H9 (cell line): ENCODE results near the gene GRIK1. TPM values are rescaled to one million over a fixed set of nuclear protein-coding genes. Genes with fewer than 3 reads are reported as not detected.
A peak's percentile ranks its signal among the peaks of the same experiment; 100 is the strongest.

ENCODE experiments used
- DNase-seq: peaks from one replicate; pipeline ENCODE4 v3.0.0-alpha.2; 2017
- H2AFZ ChIP-seq: one replicate; pipeline ENCODE4 v1.6.1; 2013; ENCODE audit warnings: mild to moderate bottlenecking, low read length, control low read depth, moderate library complexity
- H2AK5ac ChIP-seq: 2 replicates; pipeline ENCODE4 v1.6.1; 2013; ENCODE audit warnings: low read length, control low read depth, mixed read lengths; ENCODE audit not compliant: insufficient read length
- H2BK120ac ChIP-seq: one replicate; pipeline ENCODE4 v1.6.1; 2013; ENCODE audit warnings: low read depth, mild to moderate bottlenecking, low read length, control low read depth, inconsistent platforms; ENCODE audit not compliant: poor library complexity, severe bottlenecking
- H2BK12ac ChIP-seq: 2 replicates; pipeline ENCODE4 v1.6.1; 2013; ENCODE audit warnings: low read length, control low read depth, mixed read lengths, low read depth; ENCODE audit not compliant: insufficient read length
- H2BK15ac ChIP-seq: 2 replicates; pipeline ENCODE4 v1.6.1; 2013; ENCODE audit warnings: low read depth, low read length, control low read depth
- H2BK20ac ChIP-seq: one replicate; pipeline ENCODE4 v1.6.1; 2013; ENCODE audit warnings: low read depth, mild to moderate bottlenecking, low read length, control low read depth, inconsistent platforms; ENCODE audit not compliant: poor library complexity, severe bottlenecking
- H2BK5ac ChIP-seq: 2 replicates; pipeline ENCODE4 v1.6.1; 2013; ENCODE audit warnings: low read length, control low read depth, mixed read lengths; ENCODE audit not compliant: insufficient read length
- H3K14ac ChIP-seq: 2 replicates; pipeline ENCODE4 v1.6.1; 2013; ENCODE audit warnings: low read length, control low read depth; ENCODE audit not compliant: insufficient read depth
- H3K18ac ChIP-seq: 2 replicates; pipeline ENCODE4 v1.6.1; 2013; ENCODE audit warnings: low read depth, mild to moderate bottlenecking, mixed read lengths, low read length, control low read depth; ENCODE audit not compliant: insufficient read length
- H3K23ac ChIP-seq: 2 replicates; pipeline ENCODE4 v1.6.1; 2013; ENCODE audit warnings: low read length, control low read depth, mixed read lengths, low read depth; ENCODE audit not compliant: insufficient read length
- H3K23me2 ChIP-seq: 2 replicates; pipeline ENCODE4 v1.6.1; 2013; ENCODE audit warnings: low read depth, mild to moderate bottlenecking, mixed read lengths, low read length, control low read depth; ENCODE audit not compliant: insufficient read length, poor library complexity, severe bottlenecking
- H3K27ac ChIP-seq: 2 replicates; pipeline ENCODE4 v1.5.1; 2013; ENCODE audit warnings: low read length, control low read depth, mixed read lengths, low read depth; ENCODE audit not compliant: insufficient read length
- H3K27me3 ChIP-seq: 2 replicates; pipeline ENCODE4 v1.6.1; 2013; ENCODE audit warnings: low read length, control low read depth, inconsistent platforms; ENCODE audit not compliant: insufficient read depth
- H3K4ac ChIP-seq: 2 replicates; pipeline ENCODE4 v1.6.1; 2013; ENCODE audit warnings: low read depth, mild to moderate bottlenecking, control low read depth, inconsistent platforms, low read length, moderate library complexity
- H3K4me1 ChIP-seq: 2 replicates; pipeline ENCODE4 v1.6.1; 2013; ENCODE audit warnings: low read length, control low read depth, inconsistent platforms; ENCODE audit not compliant: insufficient read depth
- H3K4me2 ChIP-seq: 2 replicates; pipeline ENCODE4 v1.6.1; 2013; ENCODE audit warnings: low read length, control low read depth, mixed read lengths; ENCODE audit not compliant: insufficient read length, insufficient read depth
- H3K56ac ChIP-seq: 2 replicates; pipeline ENCODE4 v1.6.1; 2013; ENCODE audit warnings: low read depth, mild to moderate bottlenecking, mixed read lengths, low read length, control low read depth; ENCODE audit not compliant: insufficient read length
- H3K79me1 ChIP-seq: 2 replicates; pipeline ENCODE4 v1.6.1; 2013; ENCODE audit warnings: low read depth, mild to moderate bottlenecking, moderate library complexity, low read length, control low read depth, inconsistent platforms; ENCODE audit not compliant: insufficient read depth, poor library complexity, severe bottlenecking
- H3K79me2 ChIP-seq: 2 replicates; pipeline ENCODE4 v1.6.1; 2013; ENCODE audit warnings: low read length, control low read depth, inconsistent platforms; ENCODE audit not compliant: insufficient read depth
- H3K9ac ChIP-seq: 2 replicates; pipeline ENCODE4 v1.6.1; 2013; ENCODE audit warnings: low read length, control low read depth, mixed read lengths; ENCODE audit not compliant: insufficient read length; ENCODE audit errors: extremely low read depth
- H3K9me3 ChIP-seq: one replicate; pipeline ENCODE4 v1.6.1; 2013; ENCODE audit warnings: low read depth, low read length, inconsistent platforms; ENCODE audit not compliant: control insufficient read depth
- H3T11ph ChIP-seq: one replicate; pipeline ENCODE4 v1.6.1; 2013; ENCODE audit warnings: mild to moderate bottlenecking, low read length, control low read depth, inconsistent platforms
- H4K20me1 ChIP-seq: one replicate; pipeline ENCODE4 v1.6.1; 2013; ENCODE audit not compliant: control insufficient read depth, insufficient read length, insufficient read depth
- H4K5ac ChIP-seq: 2 replicates; pipeline ENCODE4 v1.6.1; 2013; ENCODE audit warnings: low read depth, mild to moderate bottlenecking, mixed read lengths, low read length, control low read depth; ENCODE audit not compliant: insufficient read length
- H4K8ac ChIP-seq: replicated peaks from 2 replicates; pipeline ENCODE4 v1.6.1; 2013; ENCODE audit warnings: low read length, control low read depth, mixed read lengths, low read depth; ENCODE audit not compliant: insufficient read length
- H4K91ac ChIP-seq: 2 replicates; pipeline ENCODE4 v1.6.1; 2013; ENCODE audit warnings: low read depth, mild to moderate bottlenecking, moderate library complexity, mixed read lengths, low read length, control low read depth; ENCODE audit not compliant: insufficient read length
- H3K27ac Mint-ChIP-seq, 3 experiments: 2 replicates in 2 of 3; 3 replicates in 1 of 3; pipeline ENCODE4 v1.8.0; 2020 to 2021; ENCODE audit warnings: mixed read lengths in 3 of 3, mild to moderate bottlenecking in 1 of 3, moderate library complexity in 1 of 3
- H3K27me3 Mint-ChIP-seq: 2 replicates; pipeline ENCODE4 v1.8.0; 2021; ENCODE audit warnings: low read depth, mild to moderate bottlenecking, moderate library complexity, mixed read lengths
- H3K36me3 Mint-ChIP-seq, 3 experiments: 2 replicates in 2 of 3; 3 replicates in 1 of 3; pipeline ENCODE4 v1.8.0; 2020 to 2021; ENCODE audit warnings: low read depth in 3 of 3, mixed read lengths in 3 of 3; ENCODE audit not compliant: insufficient read depth in 1 of 3
- H3K4me1 Mint-ChIP-seq, 2 experiments: 2 replicates each; pipeline ENCODE4 v1.8.0; 2020; ENCODE audit warnings: mixed read lengths in 2 of 2
- H3K4me3 Mint-ChIP-seq, 2 experiments: 2 replicates in 1 of 2; 3 replicates in 1 of 2; pipeline ENCODE4 v1.8.0; 2020 to 2021; ENCODE audit warnings: mild to moderate bottlenecking in 2 of 2, mixed read lengths in 2 of 2, moderate library complexity in 1 of 2
- H3K9me3 Mint-ChIP-seq, 2 experiments: 2 replicates in 1 of 2; 3 replicates in 1 of 2; pipeline ENCODE4 v1.8.0; 2020; ENCODE audit warnings: mild to moderate bottlenecking in 2 of 2, mixed read lengths in 2 of 2, moderate library complexity in 1 of 2
- WGBS: extraction: QIAGEN DNeasy Blood & Tissue Kit; methylation state at CpG from one replicate; pipeline ENCODE4 v1.1.7; 2013; ENCODE audit warnings: missing lambda C conversion rate, low lambda C conversion rate, mixed read lengths; ENCODE audit not compliant: insufficient read length; ENCODE audit errors: extremely low coverage; 5-methylcytosine and 5-hydroxymethylcytosine counted together
- total RNA-seq: library from RNA; stranded (reverse); gene quantifications from 2 replicates; pipeline ENCODE4 v1.2.1, GENCODE V29; 2021
- TF ChIP-seq, protein P1 (sequence below): fragments of 200-600 bp; sonication (generic); conservative IDR thresholded peaks from 3 replicates; pipeline ENCODE4 v1.8.0; 2021; ENCODE audit warnings: antibody characterized with exemption, mild to moderate bottlenecking

GRIK1 gene
- total RNA-seq, 1 experiment from 2014 or later = not detected

DNA sequence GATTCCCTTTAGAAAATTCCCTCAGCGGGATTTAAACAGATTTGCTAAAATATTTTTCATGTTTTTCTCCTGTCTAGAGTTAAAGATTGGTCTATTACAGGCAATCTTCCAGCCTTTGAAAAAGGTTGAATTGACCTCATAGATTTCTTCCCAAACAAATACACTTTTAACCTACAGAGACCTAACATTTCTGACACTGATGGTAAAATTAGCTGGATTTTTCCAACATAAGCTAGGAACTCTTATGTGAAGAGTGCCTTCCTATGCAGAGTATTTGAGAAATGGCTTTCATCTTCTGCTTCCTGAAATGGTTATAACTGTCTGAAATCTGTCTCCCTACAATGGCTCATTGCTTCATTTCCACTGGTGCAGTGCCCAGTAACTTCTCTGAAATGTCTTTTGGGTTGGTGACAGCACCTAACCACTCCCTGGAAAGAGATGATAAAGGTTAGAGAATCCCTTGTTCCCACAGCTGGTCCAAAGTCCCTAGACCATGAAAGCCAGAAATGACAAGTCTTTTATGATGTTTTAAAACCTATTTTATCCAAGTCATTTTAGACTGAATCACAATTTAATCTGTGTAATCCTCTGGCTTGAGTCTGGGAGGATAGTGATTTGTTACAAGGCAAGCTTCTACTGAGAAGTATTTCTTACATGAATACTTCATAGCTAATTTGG is 371.6 kb downstream of the GRIK1 start:
- Histone ChIP-seq H3K4me2 (no peak overlapping the region), H2AK5ac (no peak overlapping the region), H4K91ac (no peak overlapping the region), H3K23me2 (no peaks in the 10 kb centered on the region), H2BK5ac (no peak overlapping the region), H3K18ac (no peak overlapping the region), H3K4ac (no peak overlapping the region), H3K27ac (no peak overlapping the region), H3K9ac (no peak overlapping the region), H3K27me3 (no peaks in the 10 kb centered on the region), H3K9me3 (no peaks in the 10 kb centered on the region), H3K79me2 (no peaks in the 10 kb centered on the region), H4K8ac (no peak overlapping the region), H3T11ph (no peak overlapping the region), H2BK12ac (no peak overlapping the region), H4K5ac (no peak overlapping the region), H4K20me1 (no peaks in the 10 kb centered on the region), H2AFZ (no peak overlapping the region), H2BK20ac (no peak overlapping the region), H3K23ac (no peak overlapping the region), H3K56ac (no peak overlapping the region), H2BK15ac (no peak overlapping the region), H3K79me1 (no peaks in the 10 kb centered on the region), H2BK120ac (no peak overlapping the region), H3K14ac (no peak overlapping the region), H3K4me1 (no peaks in the 10 kb centered on the region)
- TF ChIP-seq, protein P1, sequence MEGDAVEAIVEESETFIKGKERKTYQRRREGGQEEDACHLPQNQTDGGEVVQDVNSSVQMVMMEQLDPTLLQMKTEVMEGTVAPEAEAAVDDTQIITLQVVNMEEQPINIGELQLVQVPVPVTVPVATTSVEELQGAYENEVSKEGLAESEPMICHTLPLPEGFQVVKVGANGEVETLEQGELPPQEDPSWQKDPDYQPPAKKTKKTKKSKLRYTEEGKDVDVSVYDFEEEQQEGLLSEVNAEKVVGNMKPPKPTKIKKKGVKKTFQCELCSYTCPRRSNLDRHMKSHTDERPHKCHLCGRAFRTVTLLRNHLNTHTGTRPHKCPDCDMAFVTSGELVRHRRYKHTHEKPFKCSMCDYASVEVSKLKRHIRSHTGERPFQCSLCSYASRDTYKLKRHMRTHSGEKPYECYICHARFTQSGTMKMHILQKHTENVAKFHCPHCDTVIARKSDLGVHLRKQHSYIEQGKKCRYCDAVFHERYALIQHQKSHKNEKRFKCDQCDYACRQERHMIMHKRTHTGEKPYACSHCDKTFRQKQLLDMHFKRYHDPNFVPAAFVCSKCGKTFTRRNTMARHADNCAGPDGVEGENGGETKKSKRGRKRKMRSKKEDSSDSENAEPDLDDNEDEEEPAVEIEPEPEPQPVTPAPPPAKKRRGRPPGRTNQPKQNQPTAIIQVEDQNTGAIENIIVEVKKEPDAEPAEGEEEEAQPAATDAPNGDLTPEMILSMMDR = no peak
- H3K27me3 Mint-ChIP-seq = no peaks in the 10 kb centered on the region
- peak overlapping the region in 1 of 3 experiments; percentile 61; a peak in 1 of 7 replicates for H3K27ac Mint-ChIP-seq
- WGBS = no CpG with 5 or more reads among the region's 1 CpG
- no peaks in the 10 kb centered on the region for H3K9me3 Mint-ChIP-seq
- DNase-seq = no peak
- no peaks in the 10 kb centered on the region for H3K4me1 Mint-ChIP-seq
- no peaks in the 10 kb centered on the region for H3K36me3 Mint-ChIP-seq
- H3K4me3 Mint-ChIP-seq = no peak overlapping the region
